Colonic mucosa (tissue), 4 donors: ENCODE measurements around the gene CNIH2. TPM values are rescaled to one million over a fixed set of nuclear protein-coding genes. Genes with fewer than 3 reads are reported as not detected.

ENCODE experiments used
- DNase-seq: peaks from one replicate; pipeline ENCODE4 v3.0.0-alpha.2; 2020
- H3K27ac ChIP-seq: fragments of 200-600 bp; one replicate; pipeline ENCODE4 v1.8.0; 2021
- H3K27me3 ChIP-seq: fragments of 200-600 bp; one replicate; pipeline ENCODE4 v1.8.0; 2021
- H3K36me3 ChIP-seq: fragments of 200-600 bp; one replicate; pipeline ENCODE4 v1.8.0; 2021
- H3K4me1 ChIP-seq: fragments of 200-600 bp; one replicate; pipeline ENCODE4 v1.8.0; 2021; ENCODE audit warnings: mild to moderate bottlenecking
- H3K4me3 ChIP-seq: fragments of 200-600 bp; one replicate; pipeline ENCODE4 v1.8.0; 2021
- H3K9ac ChIP-seq, 2 donors: one replicate each; pipeline ENCODE4 v1.7.0; 2013; ENCODE audit warnings: control low read depth in 2 of 2, low read depth in 2 of 2, low read length in 2 of 2
- H3K9me3 ChIP-seq: fragments of 200-600 bp; one replicate; pipeline ENCODE4 v1.8.0; 2021
- intact Hi-C: fragments of 100-400 bp; cut with DNase I; formaldehyde crosslinking; loops from one replicate; pipeline ENCODE4 v1.14.1; 2022
- total RNA-seq, 2 donors: library from RNA; stranded (reverse); fragmentation: NEBNext Ultra II Directional in 1 of 2; extraction: Animal tissue kit (Norgen Biotek cat#: 25700) in 1 of 2; gene quantifications; one replicate each; pipeline ENCODE4 v1.2.1, GENCODE V29; 2021
- TF ChIP-seq, protein P1 (sequence below): fragments of 200-600 bp; IDR thresholded peaks from one replicate; pipeline ENCODE4 v1.8.0; 2022; ENCODE audit warnings: antibody characterized with exemption, mild to moderate bottlenecking
- donor health status: healthy.
- donor health status: DM: no; HTN: no; CAD: no.
- donor health status: DM: no; HTN: no; CAD: no.

CNIH2 gene
- total RNA-seq, 2 donors from 2014 or later = 0.58 to 0.67 TPM

DNA sequence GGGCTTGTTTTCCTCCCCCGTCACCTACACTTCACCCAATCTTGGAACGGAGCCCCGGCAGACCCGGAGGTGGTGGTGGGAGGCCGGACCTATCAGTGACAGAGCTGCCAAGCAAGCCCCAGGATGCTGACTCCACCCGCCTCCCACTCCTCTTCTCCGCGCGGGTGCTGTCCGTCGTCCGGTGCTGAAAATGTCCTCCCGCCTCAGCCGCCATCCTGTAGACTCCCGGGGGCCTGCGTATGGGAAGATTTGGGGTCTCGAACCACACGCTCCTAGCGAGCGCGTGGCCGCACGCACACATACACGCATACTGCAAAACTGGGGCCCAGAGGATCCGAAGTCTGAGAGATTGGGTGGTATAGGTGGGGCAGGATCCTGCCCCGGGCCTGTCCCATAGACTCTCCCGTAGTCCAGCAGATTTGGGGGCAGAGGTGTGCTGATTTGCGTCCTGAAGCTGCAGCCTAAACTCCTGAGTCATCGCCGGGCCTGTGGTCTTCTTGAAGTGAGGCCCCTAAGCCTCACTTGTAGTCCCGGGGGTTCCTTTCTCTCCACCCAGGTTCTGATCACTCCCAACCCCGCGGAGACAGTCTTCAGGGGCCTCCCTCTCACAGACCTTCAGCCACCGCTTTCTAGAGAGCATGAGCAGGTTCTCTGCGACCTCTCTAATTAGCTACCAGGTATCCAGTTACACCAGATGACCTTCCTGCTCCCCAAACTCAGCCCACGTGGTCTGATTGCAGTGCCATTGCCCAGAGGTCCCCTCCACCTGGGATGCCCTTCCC, 11.8 kb downstream of the CNIH2 start:
- intact Hi-C loops = no loop called here
- Histone ChIP-seq H3K27ac (peak overlapping the region; percentile 92), H3K4me3 (peak overlapping the region; percentile 90), H3K36me3 (no peaks in the 10 kb centered on the region), H3K27me3 (peaks cover 15% of the 10 kb centered on the region), H3K9ac (peak overlapping the region; percentile 71 to 75), H3K9me3 (no peaks in the 10 kb centered on the region), H3K4me1 (peaks cover 11% of the 10 kb centered on the region)
- TF ChIP-seq, protein P1, sequence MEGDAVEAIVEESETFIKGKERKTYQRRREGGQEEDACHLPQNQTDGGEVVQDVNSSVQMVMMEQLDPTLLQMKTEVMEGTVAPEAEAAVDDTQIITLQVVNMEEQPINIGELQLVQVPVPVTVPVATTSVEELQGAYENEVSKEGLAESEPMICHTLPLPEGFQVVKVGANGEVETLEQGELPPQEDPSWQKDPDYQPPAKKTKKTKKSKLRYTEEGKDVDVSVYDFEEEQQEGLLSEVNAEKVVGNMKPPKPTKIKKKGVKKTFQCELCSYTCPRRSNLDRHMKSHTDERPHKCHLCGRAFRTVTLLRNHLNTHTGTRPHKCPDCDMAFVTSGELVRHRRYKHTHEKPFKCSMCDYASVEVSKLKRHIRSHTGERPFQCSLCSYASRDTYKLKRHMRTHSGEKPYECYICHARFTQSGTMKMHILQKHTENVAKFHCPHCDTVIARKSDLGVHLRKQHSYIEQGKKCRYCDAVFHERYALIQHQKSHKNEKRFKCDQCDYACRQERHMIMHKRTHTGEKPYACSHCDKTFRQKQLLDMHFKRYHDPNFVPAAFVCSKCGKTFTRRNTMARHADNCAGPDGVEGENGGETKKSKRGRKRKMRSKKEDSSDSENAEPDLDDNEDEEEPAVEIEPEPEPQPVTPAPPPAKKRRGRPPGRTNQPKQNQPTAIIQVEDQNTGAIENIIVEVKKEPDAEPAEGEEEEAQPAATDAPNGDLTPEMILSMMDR = no peak
- peak; percentile 83 for DNase-seq

DNA sequence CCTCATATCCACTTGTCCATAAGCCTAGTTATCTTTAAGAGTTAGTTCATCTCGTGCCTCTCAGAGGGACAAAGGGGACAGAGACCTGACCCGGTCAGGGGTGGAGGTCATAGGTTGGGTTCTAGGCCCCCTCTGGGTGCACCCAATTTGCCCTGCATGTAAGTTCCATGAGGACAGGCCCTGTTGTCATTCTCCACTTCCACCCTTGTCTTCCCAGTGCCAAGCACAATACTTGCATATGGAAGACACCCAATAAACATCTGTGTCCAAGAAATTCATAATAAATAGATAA, 12.3 kb downstream of the CNIH2 start:
- no peak for DNase-seq
- Histone ChIP-seq H3K36me3 (no peaks in the 10 kb centered on the region), H3K27me3 (peaks cover 15% of the 10 kb centered on the region), H3K4me1 (peaks cover 11% of the 10 kb centered on the region), H3K4me3 (peak overlapping the region; percentile 90), H3K9ac (no peak overlapping the region), H3K9me3 (no peaks in the 10 kb centered on the region), H3K27ac (no peak overlapping the region)
- TF ChIP-seq, protein P1 = no peak
- intact Hi-C loops = no loop called here

DNA sequence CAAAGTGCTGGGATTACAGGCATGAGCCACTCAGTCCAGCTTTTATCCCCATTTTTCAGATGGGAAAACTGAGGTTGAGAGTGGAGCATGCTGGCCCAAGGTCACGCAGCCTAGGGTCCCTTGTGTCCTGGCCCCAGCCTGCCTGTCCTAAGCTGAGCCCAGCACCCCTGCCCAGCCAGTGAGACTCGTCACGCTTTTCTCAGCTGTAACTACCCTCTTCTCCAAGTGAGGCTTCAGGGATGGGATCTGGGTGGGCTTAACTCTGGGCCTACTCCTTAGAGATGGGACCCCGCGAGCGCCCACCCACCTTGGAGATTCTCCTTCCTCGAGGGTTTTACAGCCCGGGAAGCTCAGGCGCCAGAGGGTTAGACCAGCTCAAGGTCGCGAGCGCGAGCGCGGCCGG, 13.3 kb downstream of the CNIH2 start:
- H3K4me1 ChIP-seq = peaks cover 11% of the 10 kb centered on the region
- intact Hi-C loops = no loop called here
- TF ChIP-seq, protein P1 = no peak
- no peaks in the 10 kb centered on the region for H3K36me3 ChIP-seq
- H3K9ac ChIP-seq = no peak overlapping the region
- no peak overlapping the region for H3K4me3 ChIP-seq
- no peaks in the 10 kb centered on the region for H3K9me3 ChIP-seq
- no peak overlapping the region for H3K27ac ChIP-seq
- H3K27me3 ChIP-seq = peaks cover 15% of the 10 kb centered on the region
- no peak for DNase-seq

DNA sequence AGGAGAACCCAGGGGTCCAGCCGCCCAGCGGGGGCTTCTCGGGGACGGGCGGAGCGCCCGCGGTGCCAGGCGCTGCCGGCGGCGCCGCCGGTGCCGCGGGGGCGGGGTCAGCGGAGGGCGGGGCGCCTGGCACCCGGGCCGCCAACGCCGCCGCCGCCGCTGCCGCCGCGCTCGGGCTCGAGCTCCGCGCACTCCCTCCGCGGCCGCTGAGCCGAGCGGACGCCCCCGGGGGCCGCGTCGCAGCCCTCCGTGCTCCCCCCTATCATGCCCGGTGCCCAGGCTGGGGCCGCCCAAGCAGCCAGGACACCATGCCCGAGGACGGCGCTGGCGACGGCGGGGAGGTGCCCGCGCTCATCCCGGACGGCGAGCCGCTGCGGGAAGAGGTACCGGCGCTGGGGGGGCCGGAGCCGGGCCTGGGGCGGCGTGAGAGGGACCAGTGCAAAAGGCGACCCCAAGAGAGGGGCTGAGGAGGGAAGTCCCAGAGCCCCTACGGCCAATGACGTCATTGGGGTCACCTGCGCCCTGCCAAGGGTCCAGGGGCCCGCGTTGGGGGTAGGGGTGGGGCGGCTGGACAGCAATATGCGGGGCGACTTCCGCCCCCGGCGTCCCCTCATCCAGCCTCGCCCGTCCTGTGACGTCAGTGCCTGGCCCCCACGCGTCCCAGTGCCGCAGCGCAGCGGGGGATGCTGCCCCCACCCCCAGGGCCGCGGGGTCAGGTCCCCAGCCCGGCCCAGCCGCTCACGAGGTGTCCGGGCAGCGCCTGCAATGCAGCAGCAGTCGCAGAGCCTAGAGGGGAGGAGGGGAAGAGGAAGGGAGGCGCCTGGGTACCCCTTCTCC, 13.9 kb downstream of the CNIH2 start, which contains the start of gene TMEM151A:
Gene TMEM151A, plus strand, starts transcription at position 189 of the 837 bp plus-strand sequence. Its CDS starts 120 bp downstream, at position 309.
- Histone ChIP-seq H3K36me3 (no peaks in the 10 kb centered on the region), H3K27ac (no peak within 1 kb of the TSS), H3K9ac (peak within 1 kb of the TSS in 1 of 2 donors; percentile 20), H3K4me3 (peak within 1 kb of the TSS; percentile 44), H3K4me1 (peaks cover 11% of the 10 kb centered on the region), H3K9me3 (no peaks in the 10 kb centered on the region), H3K27me3 (peaks cover 15% of the 10 kb centered on the region)
- DNase-seq = no peak
- TF ChIP-seq, protein P1 = no peak
- intact Hi-C loops = no loop called here

DNA sequence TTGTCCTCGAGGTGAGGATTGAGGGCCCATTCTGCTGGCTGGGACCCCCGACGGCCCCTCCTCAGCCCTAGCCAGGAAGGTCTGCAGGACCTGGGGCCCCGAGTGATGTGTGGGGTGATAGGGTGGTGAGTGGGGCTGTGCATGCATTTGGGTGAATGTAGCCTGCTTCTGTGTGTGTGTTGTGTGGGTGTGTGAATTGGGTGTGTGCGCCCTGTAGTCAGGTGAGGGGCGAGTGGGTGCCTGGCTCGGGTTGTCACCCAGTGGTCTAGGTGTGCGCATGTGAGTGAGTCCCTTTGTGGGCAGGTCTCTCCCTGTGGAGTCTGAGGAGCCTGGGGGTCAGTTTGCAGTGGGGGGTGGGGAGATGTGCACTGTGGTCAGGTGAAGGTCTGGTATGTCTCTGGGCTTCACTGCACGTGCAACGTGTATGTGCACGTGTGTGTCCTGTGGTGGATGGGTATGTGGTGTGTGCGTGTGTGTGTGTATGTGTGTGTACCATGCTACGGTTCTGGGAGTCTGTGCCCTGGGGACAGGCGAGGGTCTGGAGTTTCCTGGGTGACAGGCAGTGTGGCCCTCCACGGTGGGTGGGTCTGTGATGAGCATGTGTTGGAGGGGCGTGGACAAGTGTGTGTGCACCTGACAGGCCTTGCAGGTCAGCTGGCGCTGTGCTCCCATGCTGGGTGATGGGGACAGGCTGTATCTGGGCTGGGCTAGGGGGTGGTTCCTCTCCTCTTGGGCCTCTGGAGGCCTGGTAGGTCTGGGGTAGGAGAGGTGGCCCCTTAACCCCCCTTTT, 14.8 kb downstream of the CNIH2 start:
- Histone ChIP-seq H3K27ac (no peak overlapping the region), H3K36me3 (no peaks in the 10 kb centered on the region), H3K9me3 (no peaks in the 10 kb centered on the region), H3K4me3 (no peak overlapping the region), H3K27me3 (peaks cover 15% of the 10 kb centered on the region), H3K9ac (peak overlapping the region in 1 of 2 donors; percentile 20), H3K4me1 (peaks cover 9% of the 10 kb centered on the region)
- no peak for DNase-seq
- TF ChIP-seq, protein P1 = no peak
- intact Hi-C loops = no loop called here
